Urinary bladder (tissue), 4 donors: ENCODE data around the gene HIVEP1. TPM values are rescaled to one million over a fixed set of nuclear protein-coding genes. Genes with fewer than 3 reads are reported as not detected.

Experiments used
- DNase-seq: peaks from one replicate; pipeline ENCODE4 v3.0.0-alpha.2; 2015; ENCODE audit errors: extremely low spot score
- H3K27ac ChIP-seq: one replicate; pipeline ENCODE4 v1.5.1; 2013; ENCODE audit warnings: low read depth, mild to moderate bottlenecking, moderate library complexity
- H3K36me3 ChIP-seq: one replicate; pipeline ENCODE4 v1.6.1; 2013; ENCODE audit warnings: mild to moderate bottlenecking, moderate library complexity; ENCODE audit not compliant: insufficient read depth
- H3K4me1 ChIP-seq: one replicate; pipeline ENCODE4 v1.6.1; 2013; ENCODE audit warnings: mild to moderate bottlenecking, moderate library complexity; ENCODE audit not compliant: insufficient read depth
- H3K4me3 ChIP-seq: one replicate; pipeline ENCODE4 v1.5.1; 2013; ENCODE audit warnings: low read depth, low read length
- WGBS: extraction: QIAGEN DNeasy Blood & Tissue Kit; methylation state at CpG from one replicate; pipeline ENCODE4 v1.1.7; 2013; 5-methylcytosine and 5-hydroxymethylcytosine counted together
- polyA plus RNA-seq: library from polyadenylated mRNA; stranded (reverse); fragments of 200-250 nt; gene quantifications from one replicate; pipeline ENCODE4 v1.2.3, GENCODE V29; 2013
- total RNA-seq: library from RNA; depleted of rRNA; stranded (reverse); fragments of >200 nt; gene quantifications from one replicate; pipeline ENCODE4 v1.2.3, GENCODE V29; 2014
- donor health status: healthy with polysubstance abuse.
- donor health status: healthy.

The HIVEP1 gene
- total and polyA plus RNA-seq, 2 donors, result 11.8 to 38.5 TPM

GRCh38 chr6:12001706-12002435 lies 10.2 kb upstream of the HIVEP1 start:
- 67% methylated on average over 6 of the region's 6 CpGs for WGBS

GRCh38 chr6:12007473-12007872 lies 4.6 kb upstream of the HIVEP1 start:
- no peaks in the 10 kb centered on the region for H3K4me1 ChIP-seq
- WGBS, result 83% methylated on average over 9 of the region's 9 CpGs
- H3K36me3 ChIP-seq, result no peaks in the 10 kb centered on the region
- H3K27ac ChIP-seq, result no peak overlapping the region
- no peak for DNase-seq
- no peak overlapping the region for H3K4me3 ChIP-seq

More at GRCh38 chr6:12001706-12002435, 10.2 kb upstream of the HIVEP1 start:
- Histone ChIP-seq H3K27ac (no peak overlapping the region), H3K4me3 (no peak overlapping the region), H3K4me1 (no peaks in the 10 kb centered on the region), H3K36me3 (no peaks in the 10 kb centered on the region)
- DNase-seq, result no peak

- H3K36me3 ChIP-seq, result no peaks in the 10 kb centered on the region
- H3K4me1 ChIP-seq, result no peaks in the 10 kb centered on the region
- WGBS, result 44% methylated on average over 4 of the region's 4 CpGs
- H3K27ac ChIP-seq, result no peak overlapping the region
- no peak for DNase-seq
- H3K4me3 ChIP-seq, result peak overlapping the region; percentile 71
Measured at GRCh38 chr6:12007887-12008286, 4.2 kb upstream of the HIVEP1 start.

GRCh38 chr6:12008366-12009179 lies 3.5 kb upstream of the HIVEP1 start:
- no peaks in the 10 kb centered on the region for H3K4me1 ChIP-seq
- DNase-seq, result peak; percentile 72
- peak overlapping the region; percentile 71 for H3K4me3 ChIP-seq
- peak overlapping the region; percentile 99 for H3K27ac ChIP-seq
- H3K36me3 ChIP-seq, result no peaks in the 10 kb centered on the region
- WGBS, result under 1% methylated on average over 60 of the region's 60 CpGs

- Histone ChIP-seq H3K27ac (peak overlapping the region; percentile 95), H3K4me1 (no peaks in the 10 kb centered on the region), H3K36me3 (no peaks in the 10 kb centered on the region), H3K4me3 (peak overlapping the region; percentile 71)
- WGBS, result 1% methylated on average over 29 of the region's 29 CpGs
- DNase-seq, result no peak
Measured at GRCh38 chr6:12009180-12009685, 2.9 kb upstream of the HIVEP1 start.

GRCh38 chr6:12009876-12010634 lies 2.1 kb upstream of the HIVEP1 start:
- no peaks in the 10 kb centered on the region for H3K4me1 ChIP-seq
- DNase-seq, result no peak
- H3K4me3 ChIP-seq, result peak overlapping the region; percentile 98
- H3K36me3 ChIP-seq, result no peaks in the 10 kb centered on the region
- WGBS, result 5% methylated on average over 9 of the region's 9 CpGs
- no peak overlapping the region for H3K27ac ChIP-seq

- Histone ChIP-seq H3K4me1 (no peaks in the 10 kb centered on the region), H3K4me3 (peak overlapping the region; percentile 98), H3K27ac (peak overlapping the region; percentile 81), H3K36me3 (no peaks in the 10 kb centered on the region)
- DNase-seq, result peak; percentile 69
- WGBS, result under 1% methylated on average over 22 of the region's 22 CpGs
Measured at GRCh38 chr6:12010635-12011275, 1.4 kb upstream of the HIVEP1 start.

GRCh38 chr6:12011276-12012037 lies 655 bp upstream of the HIVEP1 start:
- Histone ChIP-seq H3K4me3 (peak overlapping the region; percentile 98), H3K36me3 (no peaks in the 10 kb centered on the region), H3K4me1 (no peaks in the 10 kb centered on the region), H3K27ac (peak overlapping the region; percentile 96)
- peak; percentile 86 for DNase-seq
- 1% methylated on average over 85 of the region's 99 CpGs for WGBS

GRCh38 chr6:12012558-12013306 lies 620 bp downstream of the HIVEP1 start:
- peak; percentile 67 for DNase-seq
- Histone ChIP-seq H3K27ac (peak overlapping the region; percentile 87), H3K4me3 (peak overlapping the region; percentile 98), H3K4me1 (no peaks in the 10 kb centered on the region), H3K36me3 (no peaks in the 10 kb centered on the region)
- 0% methylated on average over 44 of the region's 60 CpGs for WGBS

- DNase-seq, result no peak
- Histone ChIP-seq H3K36me3 (no peaks in the 10 kb centered on the region), H3K27ac (no peak overlapping the region), H3K4me1 (no peaks in the 10 kb centered on the region), H3K4me3 (peak overlapping the region; percentile 98)
- WGBS, result 3% methylated on average over 13 of the region's 13 CpGs
Measured at GRCh38 chr6:12013307-12013719, 1.2 kb downstream of the HIVEP1 start.

- Histone ChIP-seq H3K4me1 (no peaks in the 10 kb centered on the region), H3K36me3 (no peaks in the 10 kb centered on the region), H3K27ac (no peak overlapping the region), H3K4me3 (no peak overlapping the region)
- DNase-seq, result no peak
- WGBS, result 59% methylated on average over 8 of the region's 8 CpGs
Measured at GRCh38 chr6:12014027-12014872, 2.1 kb downstream of the HIVEP1 start.
